Heart left ventricle (tissue), 13 donors: ENCODE measurements around the gene FGF14.

Source experiments
- POLR2A ChIP-seq, 2 donors: fragments of 450-650 bp; IDR thresholded peaks; one replicate each; pipeline ENCODE4 v1.6.1; 2017; ENCODE audit warnings: antibody characterized with exemption in 2 of 2, mild to moderate bottlenecking in 2 of 2, moderate library complexity in 2 of 2
- TF ChIP-seq, protein P1 (sequence below), 12 donors: fragments of 200-600 bp; sonication (generic) in 4 of 12; IDR thresholded peaks; one replicate each; pipeline versions ENCODE4 v1.5.0 to v1.8.0; 2018 to 2022; ENCODE audit warnings: antibody characterized with exemption in 12 of 12, mild to moderate bottlenecking in 5 of 12
- donor health status: ischemic (EF 13 %, LVEDD 7.1; RV severe dilation, severe dysfunction).
- donor health status: DM: no; HTN: yes; CAD: no.
- donor health status: DM: no; HTN: no; CAD: no.
- donor health status: ischemic (EF 25% LVEDD 6.9; RV normal size, moderate dysfunction).
- donor health status: ischemic (EF 25% LVEDD 5.7; RV mildly dilated, moderate dysfunction).
- donor health status: ischemic (EF 35%, LVEDD 5.7; RV mildly dilated, moderate dysfunction).
- donor health status: nonischemic (EF 11% LVEDD 7.7; RV severe dilation, severe dysfunction).
- donor health status: DM: yes; HTN: yes; CAD: no.
- donor health status: PGD.
- donor health status: ischemic (EF 29% LVEDD 5.4; RV normal size, mild dysfunction).
- donor health status: nonischemic (EF 23%, LVEDD 6.1; RV moderate dilation, normal function).

DNA sequence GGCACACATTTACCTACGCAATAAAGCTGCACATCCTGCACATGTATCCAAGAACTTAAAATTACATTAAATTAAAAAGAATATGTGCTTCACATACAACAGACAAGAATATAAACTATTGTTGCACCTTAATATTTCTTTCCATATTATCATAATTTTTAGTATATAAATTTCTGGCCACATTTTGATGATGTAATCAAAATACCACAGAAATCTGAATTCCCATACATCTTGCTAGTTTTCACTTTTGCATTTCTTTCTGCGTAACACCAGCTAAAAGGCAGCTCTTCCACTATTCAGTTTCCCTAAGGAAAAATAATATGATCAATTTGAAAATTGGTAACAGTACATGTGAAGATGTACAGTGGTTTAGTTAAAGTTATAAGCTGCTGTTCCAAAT lies 42.6 kb downstream of the FGF14 start:
- TF ChIP-seq, protein P1, sequence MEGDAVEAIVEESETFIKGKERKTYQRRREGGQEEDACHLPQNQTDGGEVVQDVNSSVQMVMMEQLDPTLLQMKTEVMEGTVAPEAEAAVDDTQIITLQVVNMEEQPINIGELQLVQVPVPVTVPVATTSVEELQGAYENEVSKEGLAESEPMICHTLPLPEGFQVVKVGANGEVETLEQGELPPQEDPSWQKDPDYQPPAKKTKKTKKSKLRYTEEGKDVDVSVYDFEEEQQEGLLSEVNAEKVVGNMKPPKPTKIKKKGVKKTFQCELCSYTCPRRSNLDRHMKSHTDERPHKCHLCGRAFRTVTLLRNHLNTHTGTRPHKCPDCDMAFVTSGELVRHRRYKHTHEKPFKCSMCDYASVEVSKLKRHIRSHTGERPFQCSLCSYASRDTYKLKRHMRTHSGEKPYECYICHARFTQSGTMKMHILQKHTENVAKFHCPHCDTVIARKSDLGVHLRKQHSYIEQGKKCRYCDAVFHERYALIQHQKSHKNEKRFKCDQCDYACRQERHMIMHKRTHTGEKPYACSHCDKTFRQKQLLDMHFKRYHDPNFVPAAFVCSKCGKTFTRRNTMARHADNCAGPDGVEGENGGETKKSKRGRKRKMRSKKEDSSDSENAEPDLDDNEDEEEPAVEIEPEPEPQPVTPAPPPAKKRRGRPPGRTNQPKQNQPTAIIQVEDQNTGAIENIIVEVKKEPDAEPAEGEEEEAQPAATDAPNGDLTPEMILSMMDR (IDR thresholded peaks at IDR 0.05): no peak
- no peak for TF ChIP-seq POLR2A (IDR thresholded peaks at IDR 0.05)
